Left kidney (tissue), 2 donors: ENCODE measurements around the gene EPYC. TPM values are rescaled to one million over a fixed set of nuclear protein-coding genes. Genes with fewer than 3 reads are reported as not detected.

Experiments
- DNase-seq: peaks from one replicate; pipeline ENCODE4 v3.0.0-alpha.2; 2013
- polyA plus RNA-seq: library from polyadenylated mRNA; unstranded; fragments of 120-200 nt; gene quantifications from one replicate; pipeline ENCODE4 v1.2.1, GENCODE V29; 2013; ENCODE audit not compliant: insufficient read length

EPYC gene
- polyA plus RNA-seq, 1 donor: not detected

DNA sequence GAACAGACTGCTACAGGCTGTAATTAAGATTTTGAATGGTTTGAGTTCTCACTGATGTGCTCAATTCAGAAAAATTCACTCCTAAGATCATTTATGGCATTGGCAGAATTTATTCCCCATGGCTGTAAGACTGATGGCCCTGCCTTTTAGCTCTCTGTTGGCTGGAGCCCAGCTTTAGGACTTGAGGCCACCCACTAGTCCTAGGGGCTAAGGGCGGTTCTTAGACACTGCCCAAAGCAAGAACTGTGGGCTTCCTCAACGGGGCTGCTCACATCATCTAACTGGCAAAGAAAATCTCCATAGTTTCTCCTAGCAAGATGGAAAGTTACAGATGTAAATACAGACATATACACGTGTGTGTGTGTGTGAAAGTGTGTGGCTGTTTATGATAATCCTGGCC is 46.4 kb downstream of the EPYC start:
- no peak for DNase-seq

DNA sequence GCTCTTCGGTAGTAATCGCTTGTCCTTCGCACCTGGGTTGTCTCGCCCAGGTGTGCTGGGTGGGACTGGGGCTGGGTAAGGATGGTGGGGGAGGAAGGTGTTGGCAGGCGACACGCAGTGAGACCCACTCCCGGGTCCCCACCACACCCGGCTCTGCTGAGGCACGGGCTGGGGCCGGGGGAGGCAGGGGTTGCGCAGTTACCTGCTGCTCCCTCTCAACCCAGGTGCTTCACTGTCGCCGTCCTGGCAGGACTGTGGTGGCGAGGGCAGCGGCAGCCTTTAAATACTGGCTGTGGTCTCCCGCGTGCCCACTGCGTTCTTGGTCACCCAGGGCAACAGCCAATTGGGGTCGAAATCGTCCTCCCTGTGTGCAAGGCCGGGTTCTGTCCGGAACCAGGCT is 49.9 kb downstream of the EPYC start, which contains the start of gene CCER1:
Gene CCER1, minus strand, starts transcription at position 256 of the 400 bp plus-strand sequence. CDS start 434 bp downstream, outside the sequence.
- DNase-seq: no peak

DNA sequence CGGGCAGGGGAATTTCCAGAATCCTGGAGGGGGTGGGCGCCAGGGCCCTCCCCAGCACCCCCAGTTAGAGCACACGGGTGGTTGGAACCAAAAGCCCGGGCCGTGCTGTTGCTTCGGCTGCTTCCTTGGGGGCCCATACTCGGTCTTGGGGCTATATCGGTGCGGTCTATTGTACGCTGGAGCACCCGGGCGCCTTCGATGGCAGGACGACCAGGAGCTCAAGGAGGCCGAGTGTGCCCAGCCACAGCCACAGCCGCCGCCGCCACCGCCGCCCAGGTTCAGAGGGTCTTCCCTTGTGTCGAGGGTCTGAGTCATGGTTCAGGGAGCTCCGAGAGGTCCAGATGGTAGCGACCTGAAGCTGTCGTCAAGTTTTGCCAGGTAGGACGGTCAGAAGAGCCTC is 50.3 kb downstream of the EPYC start:
- DNase-seq: no peak

DNA sequence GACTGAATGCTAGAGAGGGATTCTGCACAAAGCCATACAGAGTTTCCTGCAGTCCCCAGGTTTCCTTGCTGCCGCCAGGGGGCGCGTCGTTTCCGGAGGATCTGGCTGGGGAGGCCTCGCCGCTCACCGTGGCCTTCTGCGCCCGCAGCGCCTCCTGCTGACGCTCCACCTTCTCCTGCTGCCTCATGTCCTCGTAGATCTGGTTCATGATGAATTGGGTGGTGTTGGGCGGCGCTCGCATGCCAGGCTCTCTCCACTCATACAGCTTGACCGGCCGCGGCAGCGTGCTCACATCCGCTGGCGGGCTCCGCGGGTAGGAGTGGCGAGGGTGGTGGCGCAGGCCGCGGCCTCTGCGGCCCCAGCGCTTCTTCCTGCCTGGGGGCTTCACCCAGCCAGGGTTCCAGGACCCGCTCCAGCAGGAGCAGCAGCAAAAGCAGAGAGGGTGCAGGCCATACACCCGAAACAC is 50.8 kb downstream of the EPYC start:
- no peak for DNase-seq

DNA sequence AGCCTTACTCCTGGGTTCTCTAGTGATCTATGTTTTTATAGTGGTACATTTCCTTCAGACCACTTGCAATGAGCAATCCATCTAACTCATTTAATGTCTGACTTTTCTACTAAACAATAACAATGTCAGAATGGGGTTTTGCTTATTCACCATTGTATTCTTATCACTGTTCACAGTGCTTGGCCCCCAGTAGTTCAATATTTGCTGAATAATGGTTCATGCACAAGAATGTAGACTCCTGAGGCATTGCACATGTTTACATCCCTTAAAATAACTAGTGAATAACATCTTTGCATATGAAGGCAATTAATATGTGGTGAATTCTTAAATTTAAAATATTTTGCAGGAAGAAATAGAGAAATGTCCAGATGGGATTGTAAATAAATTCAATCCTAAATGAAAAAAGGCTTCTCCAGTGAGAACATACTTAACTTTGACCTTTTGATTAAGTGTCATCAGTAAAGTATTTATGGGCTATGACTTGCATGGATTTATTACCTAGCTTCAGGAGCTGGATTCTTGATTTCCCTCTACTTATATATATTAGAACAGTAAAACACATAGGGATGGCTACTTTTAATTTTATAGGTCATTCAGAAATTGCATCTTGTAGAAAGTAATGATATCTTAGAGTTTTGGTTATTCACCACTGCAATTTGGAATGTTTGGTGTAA is 53.2 kb downstream of the EPYC start:
- no peak for DNase-seq

DNA sequence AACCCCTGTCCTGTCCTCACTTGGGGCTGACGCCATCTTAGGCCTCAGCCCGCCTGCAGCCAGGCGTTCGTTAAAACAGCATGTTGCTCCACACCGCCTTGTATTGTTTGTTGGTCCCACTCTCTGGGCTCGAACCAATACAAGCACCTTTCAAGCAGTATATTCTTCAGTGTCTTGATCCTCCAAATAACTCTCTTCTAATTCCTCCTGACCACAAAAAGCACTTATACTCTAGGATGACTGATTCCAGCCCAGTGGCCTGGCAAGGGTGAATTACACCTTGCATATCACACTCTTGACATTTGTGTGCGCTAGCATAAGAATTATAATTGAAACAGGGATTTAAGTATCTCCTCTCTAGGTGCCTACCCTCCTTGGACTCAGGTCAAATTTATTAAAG is 56.9 kb downstream of the EPYC start:
- DNase-seq: no peak

DNA sequence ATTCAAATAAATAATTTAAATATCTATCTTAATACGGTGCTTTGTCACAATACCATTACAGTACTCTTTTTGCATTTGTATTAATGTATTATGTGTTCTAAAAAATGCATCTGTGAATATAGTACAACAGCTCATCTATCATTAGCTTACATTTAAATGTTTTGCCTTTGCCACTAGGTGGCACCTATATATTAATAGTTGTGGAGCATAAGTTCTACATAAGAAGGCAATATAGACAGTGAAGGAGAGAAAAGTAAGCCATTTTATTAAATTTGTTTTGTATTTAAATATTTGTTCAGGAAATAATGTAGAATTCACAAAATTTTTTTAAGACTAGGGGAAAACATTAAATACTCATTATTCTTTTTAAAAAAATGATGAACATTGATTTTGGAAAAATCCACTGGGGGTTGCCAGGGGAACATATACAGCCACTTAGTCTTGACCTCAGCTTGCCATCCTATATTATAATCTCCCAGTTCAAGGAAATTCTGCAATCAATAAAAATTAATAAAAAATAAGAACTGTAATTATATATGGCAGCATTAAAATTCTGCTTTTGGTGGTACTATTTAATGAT is 59.6 kb downstream of the EPYC start:
- DNase-seq: no peak

DNA sequence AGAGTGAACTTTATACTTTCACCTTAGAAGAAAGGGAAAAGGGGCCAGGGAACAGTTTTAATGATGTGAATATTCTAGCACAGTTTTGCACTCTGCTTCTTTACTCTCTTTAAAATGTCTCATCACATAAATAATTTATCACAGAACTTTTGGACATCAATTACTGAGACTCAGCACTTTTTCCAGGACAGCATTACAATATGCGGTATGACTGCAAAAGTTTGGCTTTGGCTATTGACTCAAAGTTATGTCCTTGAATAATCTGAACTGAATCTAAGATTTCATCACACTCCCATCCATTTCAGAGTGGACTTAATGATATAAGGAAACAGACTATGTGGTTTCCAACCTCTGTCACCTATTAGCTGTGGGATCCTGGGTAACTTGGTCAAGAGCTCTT is 61.5 kb downstream of the EPYC start:
- no peak for DNase-seq

DNA sequence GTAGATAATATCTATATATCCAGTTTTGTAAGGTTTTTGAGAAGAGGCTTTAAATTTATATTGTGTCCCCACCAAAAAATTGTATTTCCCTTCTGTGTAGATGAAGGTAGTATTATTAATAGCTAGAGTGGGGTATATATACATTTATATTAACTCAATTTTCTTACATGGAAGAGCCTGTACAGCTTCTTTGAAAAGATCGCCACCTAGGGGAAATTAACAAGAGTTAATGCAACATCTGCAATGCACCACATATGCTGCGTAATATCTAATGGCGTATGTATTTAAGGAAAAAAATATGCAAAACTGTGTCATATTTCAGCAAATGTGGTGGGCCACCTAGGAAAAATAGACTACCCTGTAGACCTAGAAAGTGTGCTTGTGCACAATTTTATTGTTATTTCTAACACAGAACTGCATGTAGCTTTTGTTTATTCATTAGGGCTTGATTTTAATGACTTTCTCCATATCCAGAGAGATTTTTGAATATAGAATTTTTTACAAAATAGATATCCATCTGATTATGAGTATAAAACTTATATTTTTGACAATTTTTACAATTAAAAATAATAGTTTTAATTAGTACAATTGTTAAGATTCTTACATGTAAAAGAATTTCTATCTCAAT is 63.8 kb downstream of the EPYC start:
- DNase-seq: no peak

DNA sequence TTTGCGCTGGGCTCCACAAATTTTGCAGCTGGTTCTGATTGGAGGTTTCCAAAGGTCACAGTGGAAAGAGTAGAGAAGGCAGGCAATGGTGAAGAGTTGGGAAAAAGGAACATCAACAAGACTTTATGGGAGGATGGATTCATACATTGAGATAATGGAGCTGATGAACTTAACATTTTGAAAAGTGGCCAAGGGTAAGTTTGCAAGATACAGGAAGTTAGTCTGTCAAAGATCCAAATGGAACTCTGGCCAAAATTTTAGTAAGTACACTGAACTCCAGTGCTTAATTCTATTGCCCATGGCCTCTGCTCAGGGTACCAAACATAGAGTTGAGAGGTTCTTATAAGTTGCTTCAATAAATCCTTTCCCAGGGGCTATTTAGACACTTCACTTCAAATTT is 65.4 kb downstream of the EPYC start:
- DNase-seq: no peak

DNA sequence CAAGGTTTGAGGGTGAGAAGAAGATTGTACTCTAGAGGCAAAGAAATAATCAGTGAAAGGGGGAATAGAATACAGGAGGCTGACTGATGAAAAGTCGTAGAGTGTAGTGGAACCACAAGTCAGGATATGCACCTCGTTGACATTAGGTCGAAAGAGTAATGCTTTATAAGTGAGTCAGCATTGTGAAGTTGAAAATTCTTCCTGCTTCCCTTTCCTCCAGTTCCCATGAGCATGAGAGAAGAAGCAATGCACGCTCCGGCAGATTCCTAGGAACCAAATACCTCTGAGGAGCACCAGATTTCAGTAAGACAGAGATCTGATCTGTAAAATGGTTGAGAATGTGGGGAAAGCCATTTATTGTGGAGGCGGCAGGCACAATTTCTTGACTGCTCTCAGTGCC is 66.3 kb downstream of the EPYC start:
- DNase-seq: no peak

DNA sequence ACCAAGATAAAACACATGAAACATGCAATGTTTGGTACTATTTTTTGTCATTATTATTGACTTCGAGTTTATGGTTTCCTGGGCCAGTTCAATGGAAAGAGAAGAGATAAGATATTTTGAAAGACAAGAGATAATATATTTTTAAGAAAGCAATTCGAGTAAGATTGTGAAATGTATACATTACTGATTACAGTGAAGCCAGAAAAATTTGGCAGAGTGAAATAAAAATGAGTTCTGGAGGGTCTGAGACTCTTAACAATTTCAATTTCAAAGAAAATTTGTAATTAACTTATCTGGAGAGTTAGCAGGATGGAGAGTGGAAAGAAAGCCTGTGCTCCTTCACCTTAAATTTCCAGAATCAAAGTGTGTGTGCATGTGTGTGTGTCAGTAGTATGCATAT is 67.1 kb downstream of the EPYC start:
- DNase-seq: no peak

DNA sequence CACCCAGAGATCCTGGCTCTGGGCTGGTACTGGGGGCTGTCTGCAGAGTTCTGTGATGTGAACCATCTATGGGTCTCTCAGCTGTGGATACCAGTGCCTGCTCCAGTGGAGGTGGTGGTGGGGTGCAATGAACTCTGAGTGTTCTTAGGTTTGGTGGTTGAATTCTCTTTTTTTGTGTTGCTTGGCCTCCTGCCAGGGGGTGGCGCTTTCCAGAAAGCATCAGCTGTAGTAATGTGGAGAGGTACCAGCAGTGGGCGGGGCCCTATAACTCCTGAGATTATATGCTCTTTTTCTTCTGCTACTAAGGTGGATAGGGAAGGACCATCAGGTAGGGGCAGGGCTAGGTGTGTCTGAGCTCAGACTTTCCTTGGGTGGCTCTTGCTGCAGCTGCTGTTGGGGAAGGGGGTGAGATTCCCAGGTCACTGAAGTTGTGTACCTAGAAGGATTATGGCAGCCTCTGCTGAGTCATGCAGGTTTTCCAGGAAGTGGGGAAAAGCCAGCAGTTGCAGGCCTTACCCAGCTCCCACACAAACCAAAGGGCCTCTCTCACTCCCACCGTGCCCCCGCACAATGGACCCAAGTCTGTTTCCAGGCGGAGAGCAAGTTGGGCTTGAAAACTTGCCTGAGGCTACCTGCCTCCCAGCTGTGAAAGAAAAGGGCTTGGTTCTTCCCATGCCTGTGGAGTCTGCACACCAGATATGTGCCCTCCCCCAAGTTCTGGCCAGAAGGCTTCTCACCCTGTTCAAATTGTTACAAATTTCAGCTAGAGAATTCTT is 68.4 kb downstream of the EPYC start:
- DNase-seq: no peak

DNA sequence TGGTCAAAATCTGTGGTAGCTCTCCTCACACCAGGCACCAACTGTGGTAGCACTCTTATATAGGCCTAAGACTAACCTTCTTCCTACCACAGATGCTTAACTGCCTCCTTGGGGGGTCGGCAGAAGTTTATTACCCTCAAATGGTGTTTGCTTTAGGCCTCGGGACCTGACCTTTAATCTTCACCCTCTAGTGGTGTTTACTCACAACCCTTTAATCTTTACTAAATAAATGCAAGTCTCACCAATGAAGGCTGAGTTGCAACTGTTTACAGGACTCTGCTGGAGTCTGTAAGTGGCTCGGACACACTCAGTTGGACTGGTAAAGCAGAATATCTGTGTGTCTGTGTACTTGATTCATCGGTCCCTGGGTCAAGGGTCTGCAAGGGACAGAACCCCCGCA is 79.2 kb downstream of the EPYC start:
- no peak for DNase-seq

DNA sequence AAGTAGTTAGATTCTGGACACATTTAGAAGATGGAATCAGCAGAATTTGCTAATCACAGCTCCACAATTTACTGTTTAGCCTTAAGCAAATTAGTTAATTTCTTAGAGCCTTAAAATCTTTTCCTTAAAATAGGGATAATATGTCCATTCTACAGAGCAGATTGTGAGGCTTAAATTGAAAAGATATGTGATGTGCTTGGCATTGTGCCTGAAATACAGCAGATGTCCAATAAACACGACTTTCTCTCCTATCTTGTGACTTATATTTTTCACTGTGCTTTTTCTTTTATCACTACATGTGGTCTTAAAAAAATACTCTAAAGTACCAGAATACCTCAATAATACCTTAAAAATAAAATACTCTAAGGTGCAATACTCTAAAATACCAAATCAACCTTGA is 80.4 kb downstream of the EPYC start:
- no peak for DNase-seq

DNA sequence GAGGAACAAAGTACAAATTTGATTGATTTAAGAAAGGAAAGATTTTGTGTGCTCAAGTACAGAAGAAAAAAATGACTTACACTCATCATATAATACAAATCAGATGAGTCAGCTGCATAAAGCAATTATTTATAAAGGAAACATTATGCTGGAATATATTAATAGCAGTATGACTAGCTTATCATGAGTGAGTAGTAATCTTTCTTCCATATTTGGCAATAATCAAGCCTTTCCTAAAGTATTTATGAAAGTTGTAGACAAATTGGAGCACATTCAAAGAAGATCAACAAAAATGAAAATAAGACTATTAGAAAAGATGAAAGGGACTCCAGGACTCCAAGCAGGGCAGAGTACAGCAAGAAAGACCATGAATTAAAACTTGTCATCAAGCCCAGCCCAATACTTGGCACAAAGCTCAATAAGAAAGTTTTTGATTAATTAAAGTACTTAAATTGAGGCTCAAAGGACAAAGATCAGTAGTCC is 82.6 kb downstream of the EPYC start:
- DNase-seq: peak; percentile 22

DNA sequence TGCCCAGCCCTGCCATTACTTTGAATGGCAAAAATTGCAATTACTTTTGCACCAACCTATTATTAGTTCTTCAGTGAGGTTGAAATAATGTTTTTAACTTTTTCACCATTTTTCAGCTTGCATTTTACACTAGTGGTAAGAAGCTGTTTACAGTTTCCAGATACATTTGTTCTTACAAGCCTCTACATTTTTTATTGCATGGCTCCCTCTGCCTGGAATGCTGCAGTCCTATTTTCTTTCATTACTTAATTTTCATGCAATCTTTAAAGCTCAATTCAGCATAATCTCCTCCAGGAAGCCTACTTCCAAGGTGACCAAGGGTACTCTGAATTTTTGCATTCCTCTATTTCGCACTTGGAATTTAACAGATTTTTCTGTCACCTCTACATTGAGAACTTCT is 83.2 kb downstream of the EPYC start:
- DNase-seq: no peak

DNA sequence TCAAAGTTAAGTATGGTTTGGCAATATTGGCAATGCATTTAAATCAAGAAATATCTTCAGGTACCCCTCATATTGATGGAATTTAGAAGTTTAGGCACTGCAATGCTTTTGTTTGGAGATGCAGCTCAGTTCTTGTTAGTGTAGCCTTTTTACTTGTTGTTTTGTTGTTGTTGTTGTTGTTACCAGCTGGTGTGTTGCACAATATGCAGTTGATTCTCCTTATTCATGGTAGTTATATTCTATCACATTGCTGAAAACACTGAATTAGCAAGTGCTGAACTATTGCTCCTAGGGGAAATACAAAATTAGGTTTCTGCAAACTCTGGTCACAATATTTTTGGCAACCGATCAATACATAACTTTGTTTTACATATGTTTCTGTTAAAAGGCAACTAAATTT is 84.5 kb downstream of the EPYC start:
- no peak for DNase-seq

DNA sequence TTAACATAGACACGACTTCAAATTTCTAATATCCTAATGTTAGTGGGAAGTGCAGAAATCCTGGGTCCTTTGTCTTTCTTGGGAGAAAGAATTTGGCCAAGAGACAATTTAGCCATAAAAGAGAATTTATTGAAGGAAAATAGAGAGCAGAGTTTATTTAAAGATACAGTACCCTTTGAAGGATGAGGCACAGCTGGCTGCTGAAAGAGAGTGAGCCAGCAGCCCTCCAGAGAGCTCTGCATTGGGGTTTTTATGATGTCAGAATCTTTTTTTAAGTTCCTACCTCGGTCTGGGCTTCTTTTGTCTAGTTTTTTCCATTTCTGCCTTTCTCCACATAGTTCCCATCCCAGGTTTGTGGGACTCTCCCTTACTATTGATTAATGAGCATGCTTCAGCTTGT is 87.3 kb downstream of the EPYC start:
- DNase-seq: no peak

DNA sequence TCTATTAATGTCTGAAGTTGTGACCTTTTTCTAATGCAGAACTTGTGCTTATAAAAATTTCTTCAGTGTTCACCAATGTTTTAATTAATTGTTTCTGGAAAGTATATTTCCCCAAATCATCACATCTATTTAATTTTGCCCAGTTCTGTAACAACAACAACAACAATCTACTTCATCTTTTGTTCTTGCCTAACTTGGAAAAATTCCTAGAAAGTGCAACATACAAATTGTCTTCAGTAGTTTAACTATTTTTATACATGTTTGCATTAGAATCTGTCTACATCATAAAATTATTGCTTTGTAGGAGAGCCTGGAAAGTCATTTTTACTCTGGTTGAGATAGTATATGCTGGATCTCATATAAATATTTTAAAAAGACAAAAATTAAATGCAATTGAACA is 88.3 kb downstream of the EPYC start:
- DNase-seq: no peak

DNA sequence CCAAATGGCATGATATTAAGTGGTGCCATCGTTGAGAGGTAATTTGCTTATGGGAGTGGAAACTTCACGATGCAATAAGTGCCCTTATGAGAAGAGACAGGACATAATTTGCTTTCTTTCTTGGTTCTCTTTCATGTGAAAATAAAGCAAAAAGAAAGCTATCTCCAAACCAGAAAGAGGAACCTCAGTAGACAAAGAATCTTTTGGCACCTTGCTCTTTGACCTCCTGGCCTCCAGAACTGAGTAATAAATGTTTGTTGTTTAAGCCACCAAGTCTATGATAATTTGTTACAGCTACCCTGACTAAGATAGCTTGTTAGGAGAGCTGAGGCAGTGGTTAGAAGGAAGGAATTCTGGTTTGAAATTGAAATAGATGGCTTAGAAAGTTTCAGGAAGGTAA is 89.4 kb downstream of the EPYC start:
- DNase-seq: no peak
